ENCODE data around the gene C1orf87. TPM values are rescaled to one million over a fixed set of nuclear protein-coding genes. Genes with fewer than 3 reads are reported as not detected.

C1orf87 gene
- total and polyA plus RNA-seq, 5 donors: not detected

DNA sequence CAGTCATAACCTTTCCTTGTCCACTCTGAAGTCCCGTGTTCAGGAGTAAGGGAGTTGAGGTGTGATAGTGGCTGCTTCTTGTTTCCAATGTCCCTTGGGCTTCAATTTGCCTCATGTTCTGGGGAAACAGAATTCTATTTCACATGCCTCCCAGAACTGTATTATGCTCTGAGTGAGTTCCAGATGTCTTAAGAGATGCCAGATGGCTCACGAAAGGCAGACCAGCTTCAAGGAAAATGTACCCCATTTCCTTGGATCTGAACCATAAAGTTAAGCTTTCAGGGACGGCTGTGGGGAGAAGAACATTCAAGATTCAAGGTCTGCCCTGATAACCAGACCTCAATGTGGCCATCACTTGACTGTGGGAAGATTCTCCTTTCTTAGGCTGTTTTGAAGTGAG is 42.4 kb downstream of the C1orf87 start:
- ATAC-seq: no peak
- 57% methylated on average over 3 of the region's 3 CpGs for WGBS
- no peak overlapping the region for H3K4me3 ChIP-seq (ENCODE audit: low read length)
- no peaks in the 10 kb centered on the region for H3K9me3 ChIP-seq (ENCODE audit: control insufficient read depth, low read length)
- H3K27me3 ChIP-seq (ENCODE audit: control insufficient read depth, insufficient read depth): no peaks in the 10 kb centered on the region
- no peaks in the 10 kb centered on the region for H3K4me1 ChIP-seq (ENCODE audit: control insufficient read depth, insufficient read depth, low read length)
- DNase-seq: no peak
- intact Hi-C loops (cut with DNase I): no loop called here
- no peak overlapping the region for H3K27ac ChIP-seq (ENCODE audit: low read length)

DNA sequence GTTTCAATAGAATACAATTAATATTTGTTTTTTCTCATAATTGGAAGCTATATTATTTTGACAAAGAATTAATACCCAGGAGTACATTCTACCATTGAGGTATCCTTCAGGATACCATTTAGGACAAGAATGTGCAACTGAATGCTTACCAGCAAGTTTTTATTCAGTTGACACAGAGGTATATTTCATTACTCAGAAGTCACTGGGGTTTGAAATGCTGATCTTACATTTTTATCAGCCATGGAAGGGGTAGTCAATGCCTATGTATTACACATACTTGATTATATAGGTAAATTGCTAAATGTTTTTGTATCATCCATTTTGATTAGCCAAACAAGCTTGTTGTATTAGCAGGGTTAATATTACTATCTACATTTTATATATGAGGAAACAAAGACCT is 48.0 kb downstream of the C1orf87 start:
- no peaks in the 10 kb centered on the region for H3K27me3 ChIP-seq (ENCODE audit: control insufficient read depth, insufficient read depth)
- ATAC-seq (no peak), DNase-seq (no peak)
- intact Hi-C loops (cut with DNase I): no loop called here
- H3K27ac ChIP-seq (ENCODE audit: low read length): no peak overlapping the region
- H3K4me1 ChIP-seq (ENCODE audit: control insufficient read depth, insufficient read depth, low read length): no peaks in the 10 kb centered on the region
- H3K4me3 ChIP-seq (ENCODE audit: low read length): no peak overlapping the region
- H3K9me3 ChIP-seq (ENCODE audit: control insufficient read depth, low read length): no peaks in the 10 kb centered on the region

DNA sequence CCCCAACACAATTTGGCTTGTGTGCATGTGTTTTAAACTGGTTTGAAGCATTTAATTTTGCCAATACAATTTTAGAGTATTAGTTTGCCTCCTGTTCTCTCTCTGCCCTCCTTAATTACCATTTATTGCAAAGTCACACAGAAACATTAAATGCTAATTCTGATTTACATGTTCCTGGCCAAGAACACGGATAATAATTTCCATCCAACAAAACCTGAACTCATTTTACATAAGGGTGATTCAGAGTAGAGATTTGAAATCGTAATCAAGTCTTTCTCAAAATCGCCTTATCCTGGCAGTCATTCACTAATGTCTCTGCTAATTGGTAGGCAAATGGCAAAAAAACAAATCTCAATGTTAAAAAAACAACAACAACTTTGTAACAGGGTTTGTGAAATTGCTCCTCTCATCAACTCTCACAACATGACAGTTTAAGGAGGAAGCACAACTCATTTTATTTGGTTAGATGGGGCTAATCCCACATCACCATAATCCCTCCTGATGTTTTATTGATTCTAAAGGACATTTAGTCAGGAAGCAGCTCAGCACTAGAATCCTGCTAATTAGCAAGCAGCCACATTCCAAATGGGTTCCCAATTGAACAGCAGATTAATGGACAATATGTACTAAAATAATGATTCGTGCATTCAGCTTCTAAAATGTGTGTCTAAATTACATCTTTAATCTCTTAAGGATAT is 55.9 kb downstream of the C1orf87 start:
- Histone ChIP-seq H3K4me3 (ENCODE audit: low read length) (no peak overlapping the region), H3K4me1 (ENCODE audit: control insufficient read depth, insufficient read depth, low read length) (no peaks in the 10 kb centered on the region), H3K9me3 (ENCODE audit: control insufficient read depth, low read length) (no peaks in the 10 kb centered on the region), H3K27me3 (ENCODE audit: control insufficient read depth, insufficient read depth) (peaks cover 2% of the 10 kb centered on the region), H3K27ac (ENCODE audit: low read length) (no peak overlapping the region)
- no peak for DNase-seq
- intact Hi-C loops (cut with DNase I): no loop called here
- WGBS: 72% methylated on average over 4 of the region's 4 CpGs
- no peak for ATAC-seq

DNA sequence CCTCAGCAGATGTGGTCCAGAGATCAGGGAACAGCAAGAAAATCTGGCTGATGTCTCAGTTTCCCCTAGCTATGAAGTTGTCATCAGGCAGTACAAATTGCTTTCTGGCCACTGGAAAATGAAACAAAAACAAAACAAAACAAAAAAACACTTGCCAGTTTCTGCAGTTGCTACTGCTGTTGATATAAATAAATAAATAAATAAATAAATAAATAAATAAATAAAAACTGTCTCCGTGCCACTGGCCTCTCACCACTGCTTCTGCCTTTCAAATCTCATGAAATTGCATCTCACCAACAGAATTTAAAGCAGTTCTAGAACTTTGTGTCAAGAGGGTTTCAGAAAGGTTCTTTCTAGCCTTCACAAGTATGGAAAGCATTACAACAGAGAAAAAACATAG is 62.9 kb downstream of the C1orf87 start:
- H3K27ac ChIP-seq (ENCODE audit: low read length): no peak overlapping the region
- no peak overlapping the region for H3K4me3 ChIP-seq (ENCODE audit: low read length)
- intact Hi-C loops (cut with DNase I): no loop called here
- no peak for DNase-seq
- 56% methylated on average over 1 of the region's 1 CpG for WGBS
- no peak for ATAC-seq
- no peaks in the 10 kb centered on the region for H3K4me1 ChIP-seq (ENCODE audit: control insufficient read depth, insufficient read depth, low read length)
- no peaks in the 10 kb centered on the region for H3K27me3 ChIP-seq (ENCODE audit: control insufficient read depth, insufficient read depth)
- no peaks in the 10 kb centered on the region for H3K9me3 ChIP-seq (ENCODE audit: control insufficient read depth, low read length)

DNA sequence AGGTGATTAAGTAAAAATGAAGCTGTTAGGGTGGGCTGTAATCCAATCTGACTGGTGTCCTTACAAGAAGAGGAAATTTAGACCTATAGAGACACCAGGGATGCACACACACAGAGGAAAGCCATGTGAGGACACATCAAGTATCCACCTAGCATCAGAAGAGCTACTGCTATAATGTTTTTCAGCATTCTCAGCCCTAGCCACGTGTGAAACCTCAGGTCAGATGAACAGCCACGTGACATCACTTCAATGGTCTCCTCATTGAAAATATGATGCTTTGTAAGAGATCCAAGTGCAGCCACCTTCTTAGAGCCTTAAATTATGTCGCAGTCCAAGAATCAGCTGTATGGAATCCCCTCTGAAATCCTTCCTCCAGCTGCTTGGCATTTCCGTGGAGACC is 65.1 kb downstream of the C1orf87 start:
- Histone ChIP-seq H3K27me3 (ENCODE audit: control insufficient read depth, insufficient read depth) (no peaks in the 10 kb centered on the region), H3K4me1 (ENCODE audit: control insufficient read depth, insufficient read depth, low read length) (no peaks in the 10 kb centered on the region), H3K27ac (ENCODE audit: low read length) (no peak overlapping the region), H3K4me3 (ENCODE audit: low read length) (no peak overlapping the region), H3K9me3 (ENCODE audit: control insufficient read depth, low read length) (no peaks in the 10 kb centered on the region)
- no peak for DNase-seq
- intact Hi-C loops (cut with DNase I): no loop called here
- 65% methylated on average over 4 of the region's 4 CpGs for WGBS
- ATAC-seq: no peak

DNA sequence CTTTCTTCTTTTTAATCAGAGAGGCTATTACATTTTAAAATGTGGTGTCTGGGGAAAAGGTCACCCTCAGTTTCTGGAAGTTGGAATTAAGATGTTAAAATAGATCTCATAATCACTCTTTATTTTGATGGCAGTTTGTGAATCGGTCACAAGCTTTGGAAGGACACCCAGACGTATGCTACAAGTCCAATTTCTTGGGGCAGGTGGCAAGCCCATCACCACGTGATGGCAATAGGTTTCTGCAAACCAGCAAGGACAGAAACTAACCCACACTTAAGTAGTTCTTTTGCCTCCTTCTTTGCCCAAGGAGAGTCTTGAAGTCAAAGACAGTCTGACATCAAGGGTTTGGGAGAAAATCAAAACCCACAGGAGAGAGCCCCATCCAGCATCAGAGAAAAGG is 72.9 kb downstream of the C1orf87 start:
- H3K9me3 ChIP-seq (ENCODE audit: control insufficient read depth, low read length): no peaks in the 10 kb centered on the region
- WGBS: 67% methylated on average over 3 of the region's 3 CpGs
- intact Hi-C loops (cut with DNase I): no loop called here
- ATAC-seq: no peak
- H3K27ac ChIP-seq (ENCODE audit: low read length): no peak overlapping the region
- no peak for DNase-seq
- no peak overlapping the region for H3K4me3 ChIP-seq (ENCODE audit: low read length)
- H3K27me3 ChIP-seq (ENCODE audit: control insufficient read depth, insufficient read depth): no peaks in the 10 kb centered on the region
- no peaks in the 10 kb centered on the region for H3K4me1 ChIP-seq (ENCODE audit: control insufficient read depth, insufficient read depth, low read length)

DNA sequence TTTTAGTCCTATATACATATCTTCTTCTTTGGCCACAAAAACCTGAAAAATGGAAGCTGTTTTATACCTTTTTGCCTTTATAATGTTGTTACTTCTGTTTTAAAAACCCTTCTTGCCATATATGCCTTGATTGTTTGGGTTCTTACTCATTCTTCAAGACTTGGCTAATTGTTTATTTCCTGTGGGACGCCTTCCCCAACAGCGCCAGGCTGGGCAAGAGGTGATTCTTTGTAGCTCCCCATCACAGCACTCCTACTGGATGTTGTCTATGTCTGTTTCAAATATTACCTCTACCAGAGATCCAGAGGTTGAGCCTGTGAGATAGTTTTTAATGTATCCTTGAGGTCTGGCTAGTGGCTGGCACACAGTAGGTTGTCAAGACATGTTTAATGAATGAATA is 73.8 kb downstream of the C1orf87 start:
- Histone ChIP-seq H3K4me3 (ENCODE audit: low read length) (no peak overlapping the region), H3K4me1 (ENCODE audit: control insufficient read depth, insufficient read depth, low read length) (no peaks in the 10 kb centered on the region), H3K27ac (ENCODE audit: low read length) (no peak overlapping the region), H3K9me3 (ENCODE audit: control insufficient read depth, low read length) (no peaks in the 10 kb centered on the region), H3K27me3 (ENCODE audit: control insufficient read depth, insufficient read depth) (no peaks in the 10 kb centered on the region)
- WGBS: 81% methylated on average over 2 of the region's 2 CpGs
- intact Hi-C loops (cut with DNase I): no loop called here
- no peak for DNase-seq
- ATAC-seq: no peak

DNA sequence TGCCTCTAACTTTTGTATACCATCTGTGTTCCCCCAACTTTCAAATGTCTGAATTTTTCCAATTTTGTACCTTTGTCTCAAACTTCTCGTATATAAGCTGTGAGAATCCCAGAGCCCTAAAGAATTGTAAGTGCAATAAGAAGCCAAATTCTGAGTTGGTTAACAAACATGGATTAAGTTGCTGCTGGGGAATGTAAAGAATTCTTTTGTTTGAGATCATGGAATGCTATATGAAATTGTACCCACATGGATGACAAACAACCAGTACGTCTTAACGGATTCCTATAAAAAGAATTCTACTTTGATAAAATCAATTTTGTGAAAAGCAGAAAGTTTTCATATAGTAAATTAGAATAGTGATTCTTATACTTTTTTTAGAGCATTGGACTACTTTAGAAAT is 74.6 kb downstream of the C1orf87 start:
- Histone ChIP-seq H3K9me3 (ENCODE audit: control insufficient read depth, low read length) (no peaks in the 10 kb centered on the region), H3K27me3 (ENCODE audit: control insufficient read depth, insufficient read depth) (no peaks in the 10 kb centered on the region), H3K4me3 (ENCODE audit: low read length) (no peak overlapping the region), H3K27ac (ENCODE audit: low read length) (no peak overlapping the region), H3K4me1 (ENCODE audit: control insufficient read depth, insufficient read depth, low read length) (no peaks in the 10 kb centered on the region)
- DNase-seq: no peak
- 92% methylated on average over 3 of the region's 3 CpGs for WGBS
- ATAC-seq: no peak
- intact Hi-C loops (cut with DNase I): no loop called here

DNA sequence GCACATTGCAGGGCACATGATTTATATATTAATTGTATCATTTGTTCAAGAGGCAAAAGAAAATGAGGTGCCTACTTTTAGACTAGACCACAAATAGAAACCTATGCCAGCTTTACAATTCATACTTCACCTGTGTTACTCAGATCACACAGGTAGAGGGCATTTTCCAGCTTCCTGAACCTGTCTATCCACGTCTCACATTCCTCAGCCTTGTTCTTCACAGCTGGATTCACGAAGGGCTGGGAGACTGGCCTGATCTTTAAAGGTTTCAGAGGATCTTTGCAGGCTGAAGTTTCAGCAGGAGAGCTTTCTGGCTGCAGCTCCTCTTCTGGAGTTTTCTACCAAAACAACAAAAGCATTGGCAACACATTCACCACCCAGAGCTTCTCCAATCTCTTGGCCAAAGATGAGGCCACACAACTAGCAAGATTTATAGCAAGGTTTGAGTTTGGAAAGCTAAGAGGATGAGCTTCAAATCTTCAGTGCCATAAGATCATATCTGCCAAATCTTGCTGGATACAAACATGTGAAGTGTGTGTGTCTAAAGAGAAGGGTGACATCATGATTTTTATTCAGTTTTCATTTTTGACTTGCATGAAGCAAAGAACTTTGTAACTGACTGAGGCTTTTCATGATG is 76.0 kb downstream of the C1orf87 start:
- no peaks in the 10 kb centered on the region for H3K4me1 ChIP-seq (ENCODE audit: control insufficient read depth, insufficient read depth, low read length)
- H3K27ac ChIP-seq (ENCODE audit: low read length): no peak overlapping the region
- intact Hi-C loops (cut with DNase I): no loop called here
- H3K9me3 ChIP-seq (ENCODE audit: control insufficient read depth, low read length): no peaks in the 10 kb centered on the region
- no peak for DNase-seq
- H3K4me3 ChIP-seq (ENCODE audit: low read length): no peak overlapping the region
- 39% methylated on average over 2 of the region's 2 CpGs for WGBS
- ATAC-seq: no peak
- H3K27me3 ChIP-seq (ENCODE audit: control insufficient read depth, insufficient read depth): no peaks in the 10 kb centered on the region

DNA sequence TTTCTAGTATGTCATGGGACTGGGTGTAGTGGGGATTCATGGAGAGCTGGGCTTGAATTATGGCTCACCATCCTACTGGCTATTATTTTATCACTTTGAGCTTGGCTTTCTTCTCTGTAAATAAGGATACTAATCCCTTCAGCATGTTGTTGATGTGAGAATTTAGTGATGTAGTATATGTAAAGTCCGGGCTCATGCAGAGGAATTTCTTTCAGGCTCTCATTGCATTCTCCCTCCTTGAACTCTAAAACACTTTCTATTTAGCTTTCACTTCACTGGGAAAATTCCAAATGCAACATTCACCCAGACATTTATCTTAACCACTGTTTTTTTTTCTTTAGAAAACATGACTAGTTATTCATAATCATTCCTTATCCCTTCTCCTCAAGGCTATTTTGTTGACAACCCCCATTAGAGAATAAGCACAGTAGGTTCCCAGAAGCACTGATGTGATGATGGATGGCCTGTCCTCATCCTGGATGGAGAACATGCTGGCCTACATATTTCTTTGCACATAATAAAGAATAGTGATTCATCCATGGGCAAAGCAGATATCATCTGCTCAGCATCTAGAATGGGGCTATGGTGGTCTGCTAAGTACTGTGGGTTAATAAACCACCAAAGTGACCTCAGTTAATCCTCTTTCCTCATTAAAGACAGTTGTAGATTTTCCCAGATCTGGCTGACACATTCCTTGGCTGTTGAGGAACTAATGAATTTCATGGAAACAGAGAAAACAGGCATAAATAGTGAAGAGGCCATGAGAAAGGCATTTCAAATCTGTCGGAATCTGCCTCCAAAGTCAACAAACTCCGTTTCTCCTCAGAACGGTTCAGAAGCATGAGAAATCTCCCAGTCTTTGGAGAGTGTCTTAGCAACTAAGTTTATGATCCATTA is 79.0 kb downstream of the C1orf87 start:
- ATAC-seq (peak; percentile 91 to 95), DNase-seq (peak; percentile 17 to 53 (median 48))
- Histone ChIP-seq H3K9me3 (ENCODE audit: control insufficient read depth, low read length) (no peaks in the 10 kb centered on the region), H3K4me3 (ENCODE audit: low read length) (no peak overlapping the region), H3K4me1 (ENCODE audit: control insufficient read depth, insufficient read depth, low read length) (no peaks in the 10 kb centered on the region), H3K27me3 (ENCODE audit: control insufficient read depth, insufficient read depth) (no peaks in the 10 kb centered on the region), H3K27ac (ENCODE audit: low read length) (no peak overlapping the region)
- intact Hi-C loops (cut with DNase I): no loop called here
- 52% methylated on average over 4 of the region's 4 CpGs for WGBS

All from right cardiac atrium (tissue), 5 donors.